ENCODE data around the gene LMAN2. TPM values are rescaled to one million over a fixed set of nuclear protein-coding genes. Genes with fewer than 3 reads are reported as not detected.

The LMAN2 gene
- total and polyA plus RNA-seq, 9 donors, result 77.9 to 102 (median 85.4) TPM

- peak overlapping the region; percentile 13 for H3K27ac ChIP-seq (ENCODE audit: low read length)
- no peaks in the 10 kb centered on the region for H3K36me3 ChIP-seq (ENCODE audit: control insufficient read depth, insufficient read depth, low read length)
- peak overlapping the region; percentile 37 for H3K4me3 ChIP-seq (ENCODE audit: low read length)
- peaks cover 22% of the 10 kb centered on the region for H3K4me1 ChIP-seq (ENCODE audit: control insufficient read depth, insufficient read depth, low read length)
- WGBS (ENCODE audit: insufficient coverage), result 69% methylated on average over 4 of the region's 5 CpGs
- no peak for DNase-seq
- peaks cover 10% of the 10 kb centered on the region for H3K27me3 ChIP-seq (ENCODE audit: control insufficient read depth, insufficient read depth, low read length)
- H3K9me3 ChIP-seq (replicated peaks; ENCODE audit: control insufficient read depth, low read depth, low read length), result no peaks in the 10 kb centered on the region
Observed at GRCh38 chr5:177358370-177358819, 6.9 kb upstream of the LMAN2 start.

GRCh38 chr5:177357459-177358351 is 6.2 kb upstream of the LMAN2 start, which contains the start of gene RGS14:
RGS14 (plus strand) TSS chr5:177357924; CDS start chr5:177358025, 101 bp downstream.
- H3K9me3 ChIP-seq (replicated peaks; ENCODE audit: control insufficient read depth, low read depth, low read length), result no peaks in the 10 kb centered on the region
- WGBS (ENCODE audit: insufficient coverage), result 44% methylated on average over 31 of the region's 37 CpGs
- peaks cover 6% of the 10 kb centered on the region for H3K27me3 ChIP-seq (ENCODE audit: control insufficient read depth, insufficient read depth, low read length)
- peak within 1 kb of the TSS; percentile 13 for H3K27ac ChIP-seq (ENCODE audit: low read length)
- H3K4me1 ChIP-seq (ENCODE audit: control insufficient read depth, insufficient read depth, low read length), result peaks cover 17% of the 10 kb centered on the region
- no peaks in the 10 kb centered on the region for H3K36me3 ChIP-seq (ENCODE audit: control insufficient read depth, insufficient read depth, low read length)
- DNase-seq, result peak; percentile 70
- peak within 1 kb of the TSS; percentile 37 for H3K4me3 ChIP-seq (ENCODE audit: low read length)

GRCh38 chr5:177357146-177357458 is 5.6 kb upstream of the LMAN2 start:
- peaks cover 17% of the 10 kb centered on the region for H3K4me1 ChIP-seq (ENCODE audit: control insufficient read depth, insufficient read depth, low read length)

GRCh38 chr5:177356746-177357145 is 5.3 kb upstream of the LMAN2 start:
- Histone ChIP-seq H3K9me3 (replicated peaks; ENCODE audit: control insufficient read depth, low read depth, low read length) (no peaks in the 10 kb centered on the region), H3K4me1 (ENCODE audit: control insufficient read depth, insufficient read depth, low read length) (peaks cover 19% of the 10 kb centered on the region), H3K4me3 (ENCODE audit: low read length) (no peak overlapping the region), H3K27me3 (ENCODE audit: control insufficient read depth, insufficient read depth, low read length) (peaks cover 6% of the 10 kb centered on the region), H3K27ac (ENCODE audit: low read length) (no peak overlapping the region), H3K36me3 (ENCODE audit: control insufficient read depth, insufficient read depth, low read length) (no peaks in the 10 kb centered on the region)
- DNase-seq, result no peak
- WGBS (ENCODE audit: insufficient coverage), result no CpG with 5 or more reads among the region's 3 CpGs

More at GRCh38 chr5:177357146-177357458, 5.6 kb upstream of the LMAN2 start:
- Histone ChIP-seq H3K36me3 (ENCODE audit: control insufficient read depth, insufficient read depth, low read length) (no peaks in the 10 kb centered on the region), H3K27me3 (ENCODE audit: control insufficient read depth, insufficient read depth, low read length) (peaks cover 6% of the 10 kb centered on the region), H3K4me3 (ENCODE audit: low read length) (no peak overlapping the region), H3K27ac (ENCODE audit: low read length) (no peak overlapping the region), H3K9me3 (replicated peaks; ENCODE audit: control insufficient read depth, low read depth, low read length) (no peaks in the 10 kb centered on the region)
- WGBS (ENCODE audit: insufficient coverage), result 74% methylated on average over 4 of the region's 5 CpGs
- DNase-seq, result no peak

- DNase-seq, result no peak
- Histone ChIP-seq H3K27ac (ENCODE audit: low read length) (no peak overlapping the region), H3K4me3 (ENCODE audit: low read length) (no peak overlapping the region), H3K27me3 (ENCODE audit: control insufficient read depth, insufficient read depth, low read length) (peaks cover 6% of the 10 kb centered on the region), H3K9me3 (replicated peaks; ENCODE audit: control insufficient read depth, low read depth, low read length) (no peaks in the 10 kb centered on the region), H3K4me1 (ENCODE audit: control insufficient read depth, insufficient read depth, low read length) (peaks cover 22% of the 10 kb centered on the region), H3K36me3 (ENCODE audit: control insufficient read depth, insufficient read depth, low read length) (no peaks in the 10 kb centered on the region)
- WGBS (ENCODE audit: insufficient coverage), result 38% methylated on average over 1 of the region's 1 CpG
Observed at GRCh38 chr5:177355868-177356168, 4.3 kb upstream of the LMAN2 start.

DNA sequence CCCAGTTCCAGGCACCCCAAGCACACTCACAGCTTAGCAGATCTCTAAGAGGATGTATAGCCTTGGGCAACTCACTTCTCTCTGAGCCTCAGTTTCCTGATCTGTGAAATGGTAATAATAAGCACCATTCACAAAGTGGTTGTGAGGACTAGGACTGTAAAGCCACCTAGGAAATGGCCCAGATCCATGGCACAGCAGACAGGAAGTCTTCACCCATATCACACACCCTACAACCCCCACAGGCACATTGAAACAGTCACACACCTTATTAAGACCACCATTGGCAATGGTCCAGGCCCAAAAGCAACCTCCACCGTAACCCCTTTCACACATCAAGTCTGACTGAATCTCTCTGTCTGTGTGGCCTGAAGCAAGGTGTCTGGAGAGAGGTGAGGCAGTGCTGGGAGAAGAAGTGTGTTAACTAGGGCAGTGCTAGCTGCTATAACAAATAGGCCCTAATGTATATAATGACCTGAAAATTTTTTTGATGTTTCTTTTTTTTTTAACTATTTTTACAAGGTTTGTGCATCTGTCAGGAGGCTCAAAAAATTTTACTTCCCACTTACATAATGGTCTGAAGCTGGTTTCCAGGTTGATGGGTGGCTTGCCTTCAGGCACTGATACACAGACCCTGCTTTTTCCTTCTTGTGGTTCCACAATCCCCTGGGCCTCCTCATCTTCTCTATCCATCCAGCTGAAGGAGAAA is 3.8 kb upstream of the LMAN2 start:
- H3K4me1 ChIP-seq (ENCODE audit: control insufficient read depth, insufficient read depth, low read length), result peaks cover 27% of the 10 kb centered on the region
- no peak overlapping the region for H3K27ac ChIP-seq (ENCODE audit: low read length)
- no CpG with 5 or more reads among the region's 1 CpG for WGBS (ENCODE audit: insufficient coverage)
- no peak overlapping the region for H3K4me3 ChIP-seq (ENCODE audit: low read length)
- H3K36me3 ChIP-seq (ENCODE audit: control insufficient read depth, insufficient read depth, low read length), result peaks cover 1% of the 10 kb centered on the region
- DNase-seq, result no peak
- peaks cover 6% of the 10 kb centered on the region for H3K27me3 ChIP-seq (ENCODE audit: control insufficient read depth, insufficient read depth, low read length)
- H3K9me3 ChIP-seq (replicated peaks; ENCODE audit: control insufficient read depth, low read depth, low read length), result no peaks in the 10 kb centered on the region

DNA sequence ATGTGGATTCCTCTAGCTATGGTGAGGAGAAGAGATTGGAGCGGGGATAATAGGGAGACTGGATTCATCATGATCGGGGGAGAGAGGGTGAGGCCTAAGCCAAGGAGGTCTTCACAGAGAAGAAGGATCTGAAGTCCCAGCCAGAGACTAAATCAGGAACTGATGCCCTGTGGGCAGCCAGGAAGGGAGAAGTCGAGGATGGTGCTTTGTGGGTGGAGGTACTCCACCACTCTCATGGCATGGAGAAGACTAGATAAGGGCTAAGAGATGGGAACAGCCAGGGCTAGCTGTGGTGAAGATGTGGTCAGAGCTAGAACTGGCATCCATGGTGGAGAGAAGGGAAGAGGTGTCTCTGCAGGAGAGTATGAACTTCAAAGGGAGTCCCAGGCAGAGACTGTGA is 3.2 kb upstream of the LMAN2 start:
- 59% methylated on average over 3 of the region's 3 CpGs for WGBS (ENCODE audit: insufficient coverage)
- Histone ChIP-seq H3K4me1 (ENCODE audit: control insufficient read depth, insufficient read depth, low read length) (peaks cover 33% of the 10 kb centered on the region), H3K27ac (ENCODE audit: low read length) (no peak overlapping the region), H3K27me3 (ENCODE audit: control insufficient read depth, insufficient read depth, low read length) (peaks cover 6% of the 10 kb centered on the region), H3K4me3 (ENCODE audit: low read length) (no peak overlapping the region), H3K36me3 (ENCODE audit: control insufficient read depth, insufficient read depth, low read length) (peaks cover 5% of the 10 kb centered on the region), H3K9me3 (replicated peaks; ENCODE audit: control insufficient read depth, low read depth, low read length) (no peaks in the 10 kb centered on the region)
- DNase-seq, result no peak

DNA sequence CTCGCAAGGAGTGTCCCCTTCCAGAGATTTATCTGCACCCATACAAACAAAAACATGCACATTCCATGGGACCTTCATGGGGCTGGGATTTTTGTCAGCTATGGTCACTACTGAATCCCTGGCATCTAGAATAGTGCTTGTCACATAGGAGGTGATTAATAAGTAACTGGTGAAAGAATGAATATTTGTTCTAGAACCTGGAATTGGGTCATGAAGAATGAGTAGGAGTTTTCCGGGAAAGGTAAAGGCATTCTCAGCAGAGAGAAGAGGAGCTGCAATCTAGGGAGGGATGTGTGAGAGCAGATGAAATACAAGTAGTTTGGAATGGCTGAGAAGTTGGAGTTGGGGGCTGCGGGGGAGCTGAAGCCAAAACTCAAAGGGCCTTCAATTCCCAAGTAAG is 2.8 kb upstream of the LMAN2 start:
- Histone ChIP-seq H3K27me3 (ENCODE audit: control insufficient read depth, insufficient read depth, low read length) (peaks cover 6% of the 10 kb centered on the region), H3K36me3 (ENCODE audit: control insufficient read depth, insufficient read depth, low read length) (peaks cover 5% of the 10 kb centered on the region), H3K4me1 (ENCODE audit: control insufficient read depth, insufficient read depth, low read length) (peaks cover 33% of the 10 kb centered on the region), H3K27ac (ENCODE audit: low read length) (no peak overlapping the region), H3K4me3 (ENCODE audit: low read length) (no peak overlapping the region), H3K9me3 (replicated peaks; ENCODE audit: control insufficient read depth, low read depth, low read length) (no peaks in the 10 kb centered on the region)
- 74% methylated on average over 2 of the region's 3 CpGs for WGBS (ENCODE audit: insufficient coverage)
- DNase-seq, result no peak

DNA sequence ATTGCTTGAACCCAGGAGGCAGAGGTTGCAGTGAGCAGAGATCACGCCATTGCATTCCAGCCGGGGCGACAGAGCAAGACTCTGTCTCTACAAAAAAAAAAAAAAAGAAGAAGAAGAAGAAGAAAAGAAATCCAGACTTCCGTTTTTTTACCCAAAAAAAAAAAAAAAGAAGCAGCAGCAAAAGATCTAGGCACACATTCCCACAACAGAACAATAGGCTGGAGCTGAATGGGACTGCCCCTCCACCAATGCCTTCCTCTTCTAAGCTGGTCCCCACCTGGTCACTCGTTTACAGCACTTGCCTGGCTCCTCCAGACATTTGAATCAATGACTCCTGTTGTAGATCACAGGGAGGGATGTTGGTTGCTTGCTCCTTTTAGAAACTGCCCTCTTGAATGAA is 1.6 kb upstream of the LMAN2 start:
- H3K27me3 ChIP-seq (ENCODE audit: control insufficient read depth, insufficient read depth, low read length), result peaks cover 4% of the 10 kb centered on the region
- no peak overlapping the region for H3K27ac ChIP-seq (ENCODE audit: low read length)
- no CpG with 5 or more reads among the region's 5 CpGs for WGBS (ENCODE audit: insufficient coverage)

DNA sequence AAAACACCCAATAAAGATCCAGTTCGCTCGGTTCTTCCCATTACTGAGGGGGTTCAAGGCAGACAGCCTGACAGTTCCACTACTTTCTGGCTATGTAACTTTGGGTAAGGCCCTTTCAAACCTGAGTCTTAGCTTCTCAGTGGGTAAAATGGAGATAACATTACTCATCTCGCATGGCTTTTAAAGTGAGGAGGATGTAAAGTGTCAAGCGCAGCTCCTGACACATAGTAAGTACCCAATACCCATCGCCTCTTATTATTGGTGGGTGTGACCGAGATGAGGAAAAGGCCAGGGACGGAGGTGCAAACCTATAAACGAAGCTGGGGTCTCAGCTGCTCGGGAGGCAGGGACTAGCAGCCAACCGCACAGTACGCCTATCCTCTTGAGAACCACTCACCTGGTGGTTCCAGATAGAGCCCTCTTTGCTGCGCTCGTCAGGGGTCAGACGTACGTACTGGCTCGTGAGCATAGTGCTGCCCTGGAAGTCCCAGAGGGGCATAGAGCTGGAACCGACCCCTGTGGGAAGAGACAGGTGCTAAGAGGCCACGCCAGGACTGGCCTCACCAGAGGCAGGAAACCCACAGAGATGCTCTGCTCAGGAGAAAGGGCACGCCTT is 584 bp downstream of the LMAN2 start:
- 2% methylated on average over 12 of the region's 19 CpGs for WGBS (ENCODE audit: insufficient coverage)
- DNase-seq, result no peak
- peaks cover 21% of the 10 kb centered on the region for H3K4me1 ChIP-seq (ENCODE audit: control insufficient read depth, insufficient read depth, low read length)
- H3K27ac ChIP-seq (ENCODE audit: low read length), result peak overlapping the region; percentile 97
- peaks cover 21% of the 10 kb centered on the region for H3K36me3 ChIP-seq (ENCODE audit: control insufficient read depth, insufficient read depth, low read length)
- no peaks in the 10 kb centered on the region for H3K9me3 ChIP-seq (replicated peaks; ENCODE audit: control insufficient read depth, low read depth, low read length)
- no peaks in the 10 kb centered on the region for H3K27me3 ChIP-seq (ENCODE audit: control insufficient read depth, insufficient read depth, low read length)
- peak overlapping the region; percentile 100 for H3K4me3 ChIP-seq (ENCODE audit: low read length)

More for the DNA sequence above, 1.6 kb upstream of the LMAN2 start:
- no peaks in the 10 kb centered on the region for H3K9me3 ChIP-seq (replicated peaks; ENCODE audit: control insufficient read depth, low read depth, low read length)
- DNase-seq, result no peak
- H3K4me3 ChIP-seq (ENCODE audit: low read length), result no peak overlapping the region
- peaks cover 29% of the 10 kb centered on the region for H3K4me1 ChIP-seq (ENCODE audit: control insufficient read depth, insufficient read depth, low read length)
- peaks cover 10% of the 10 kb centered on the region for H3K36me3 ChIP-seq (ENCODE audit: control insufficient read depth, insufficient read depth, low read length)

Data from muscle of leg (tissue), 11 donors.